GM19463 (cell line): ENCODE measurements around the gene GRIK3.

Source experiments
- ATAC-seq: cut with Tn5 transposase; IDR thresholded peaks from one replicate; pipeline ENCODE4 v1.9.1; 2021; ENCODE audit warnings: mild to moderate bottlenecking, moderate library complexity; ENCODE audit not compliant: unreplicated experiment

GRIK3 gene

GRCh38 chr1:36796106-36796590, 238.2 kb downstream of the GRIK3 start:
- no peak for ATAC-seq

- no peak for ATAC-seq
These were observed 239.9 kb downstream of the GRIK3 start for GRCh38 chr1:36794460-36794859.

- no peak for ATAC-seq
These were observed 240.9 kb downstream of the GRIK3 start for GRCh38 chr1:36793452-36793851.

- no peak for ATAC-seq
These were observed 242.0 kb downstream of the GRIK3 start for GRCh38 chr1:36792292-36792691.

GRCh38 chr1:36790191-36790590, 244.1 kb downstream of the GRIK3 start:
- ATAC-seq: no peak

- ATAC-seq: no peak
These were observed 244.8 kb downstream of the GRIK3 start for GRCh38 chr1:36789535-36789934.

GRCh38 chr1:36787312-36787913, 246.9 kb downstream of the GRIK3 start:
- no peak for ATAC-seq

GRCh38 chr1:36786425-36786824, 247.9 kb downstream of the GRIK3 start:
- no peak for ATAC-seq

GRCh38 chr1:36784147-36784859, 250.0 kb downstream of the GRIK3 start:
- ATAC-seq: no peak

- ATAC-seq: no peak
These were observed 250.8 kb downstream of the GRIK3 start for GRCh38 chr1:36783475-36783874.

- ATAC-seq: no peak
These were observed 251.5 kb downstream of the GRIK3 start for GRCh38 chr1:36782785-36783184.

- ATAC-seq: no peak
These were observed 252.2 kb downstream of the GRIK3 start for GRCh38 chr1:36782085-36782484.

GRCh38 chr1:36781098-36781497, 253.2 kb downstream of the GRIK3 start:
- no peak for ATAC-seq

GRCh38 chr1:36778740-36779139, 255.6 kb downstream of the GRIK3 start:
- ATAC-seq: no peak

- no peak for ATAC-seq
These were observed 257.1 kb downstream of the GRIK3 start for GRCh38 chr1:36776948-36777831.

GRCh38 chr1:36776256-36776655, 258.1 kb downstream of the GRIK3 start:
- no peak for ATAC-seq

GRCh38 chr1:36775716-36776115, 258.6 kb downstream of the GRIK3 start:
- no peak for ATAC-seq

- ATAC-seq: no peak
These were observed 260.3 kb downstream of the GRIK3 start for GRCh38 chr1:36773827-36774541.

GRCh38 chr1:36772647-36773495, 261.4 kb downstream of the GRIK3 start:
- ATAC-seq: no peak

GRCh38 chr1:36771660-36772284, 262.5 kb downstream of the GRIK3 start:
- no peak for ATAC-seq
